H1 (cell line): ENCODE measurements around the gene ABCG5. TPM values are rescaled to one million over a fixed set of nuclear protein-coding genes. Genes with fewer than 3 reads are reported as not detected.

ENCODE experiments used
- CTCF ChIA-PET: fragments of 300-600 bp; sonication (Branson Sonifier 250); formaldehyde crosslinking; loops from one replicate; lab custom pipeline; 2021; ENCODE audit not compliant: partially characterized antibody; lab: Charles Lee
- POLR2A ChIA-PET: fragments of 300-600 bp; sonication (Branson Sonifier 250); formaldehyde crosslinking; loops from one replicate; lab custom pipeline; 2021; ENCODE audit warnings: inconsistent platforms; ENCODE audit not compliant: partially characterized antibody; lab: Charles Lee
- DNase-seq, 2 experiments: peaks; one replicate each; pipeline versions ENCODE4 v3.0.0 to v3.0.0-alpha.2; 2010 to 2022; ENCODE audit warnings: low spot score in 2 of 2, low read depth in 1 of 2, mixed read lengths in 1 of 2
- FAIRE-seq: peaks from 2 replicates; lab custom pipeline; 2011; peaks lifted over from hg19 to GRCh38; lab: Jason Lieb, UNC
- H2AFZ ChIP-seq: 2 replicates; pipeline ENCODE4 v1.8.1; 2012; ENCODE audit warnings: low read length, inconsistent platforms
- H2AK5ac ChIP-seq: 2 replicates; pipeline ENCODE4 v1.6.1; 2013; ENCODE audit warnings: low read depth, low read length
- H2BK120ac ChIP-seq: replicated peaks from 2 replicates; pipeline ENCODE3; 2013; ENCODE audit warnings: low read depth, low read length, inconsistent platforms
- H2BK12ac ChIP-seq: 2 replicates; pipeline ENCODE4 v1.6.1; 2013; ENCODE audit warnings: low read depth, low read length
- H2BK15ac ChIP-seq: 2 replicates; pipeline ENCODE4 v1.6.1; 2013; ENCODE audit warnings: low read length
- H2BK20ac ChIP-seq: 2 replicates; pipeline ENCODE4 v1.6.1; 2013; ENCODE audit warnings: low read length
- H2BK5ac ChIP-seq: 2 replicates; pipeline ENCODE4 v1.6.1; 2013; ENCODE audit warnings: low read depth, low read length
- H3K14ac ChIP-seq: 2 replicates; pipeline ENCODE4 v1.6.1; 2013; ENCODE audit warnings: inconsistent platforms; ENCODE audit not compliant: insufficient read length
- H3K18ac ChIP-seq: 2 replicates; pipeline ENCODE4 v1.6.1; 2013; ENCODE audit warnings: low read length; ENCODE audit errors: extremely low read depth
- H3K23ac ChIP-seq: 2 replicates; pipeline ENCODE4 v1.6.1; 2013; ENCODE audit warnings: inconsistent platforms; ENCODE audit not compliant: insufficient read length
- H3K23me2 ChIP-seq: 2 replicates; pipeline ENCODE4 v1.6.1; 2013; ENCODE audit warnings: low read depth, low read length
- H3K27ac ChIP-seq: 2 replicates; pipeline ENCODE4 v1.6.1; 2011; ENCODE audit warnings: low read depth, low read length, inconsistent platforms
- H3K27me3 ChIP-seq, 4 experiments: replicated peaks in 1 of 4; 1 replicate in 1 of 4; 2 replicates in 3 of 4; pipeline versions ENCODE4 v1.6.1 to v1.8.1; 2011 to 2013; ENCODE audit warnings: low read length in 3 of 4, mild to moderate bottlenecking in 3 of 4, inconsistent platforms in 2 of 4, mixed read lengths in 2 of 4, moderate library complexity in 1 of 4; ENCODE audit not compliant: control insufficient read depth in 3 of 4, insufficient read depth in 3 of 4; ENCODE audit errors: extremely low read depth in 1 of 4
- H3K36me3 ChIP-seq, 4 experiments: 2 replicates each; pipeline versions ENCODE4 v1.6.1 to v1.8.1; 2011 to 2013; ENCODE audit warnings: mild to moderate bottlenecking in 4 of 4, low read length in 3 of 4, moderate library complexity in 2 of 4, control low read depth in 1 of 4, inconsistent platforms in 1 of 4; ENCODE audit not compliant: insufficient read depth in 4 of 4, control insufficient read depth in 2 of 4
- H3K4ac ChIP-seq: replicated peaks from 2 replicates; pipeline ENCODE3; 2013; ENCODE audit warnings: low read length, low read depth, mixed read lengths, inconsistent platforms; ENCODE audit not compliant: insufficient read length
- H3K4me1 ChIP-seq, 4 experiments: replicated peaks in 1 of 4; 1 replicate in 1 of 4; 2 replicates in 3 of 4; pipeline versions ENCODE4 v1.6.1 to v1.8.1; 2011 to 2013; ENCODE audit warnings: low read length in 3 of 4, inconsistent platforms in 2 of 4, mixed read lengths in 1 of 4; ENCODE audit not compliant: insufficient read depth in 4 of 4, control insufficient read depth in 3 of 4
- H3K4me2 ChIP-seq, 2 experiments: 2 replicates each; pipeline versions ENCODE4 v1.6.1 to v1.8.1; 2011 to 2013; ENCODE audit warnings: low read depth in 2 of 2, low read length in 2 of 2, control low read depth in 1 of 2, inconsistent platforms in 1 of 2, mild to moderate bottlenecking in 1 of 2; ENCODE audit not compliant: insufficient read depth in 1 of 2
- H3K4me3 ChIP-seq, 4 experiments: fragments of 200-600, 300-600 bp in 1 of 4; sonication (generic), shearing (Covaris generic), sonication (Bioruptor Twin) in 1 of 4; 2 replicates each; pipeline versions ENCODE4 v1.5.1 to v1.8.1; 2011 to 2016; ENCODE audit warnings: low read length in 4 of 4, low read depth in 3 of 4, control low read depth in 2 of 4, inconsistent platforms in 2 of 4, mild to moderate bottlenecking in 2 of 4, mixed read lengths in 1 of 4, moderate library complexity in 1 of 4; ENCODE audit not compliant: insufficient read depth in 2 of 4; ENCODE audit errors: extremely low read depth in 1 of 4
- H3K56ac ChIP-seq: replicated peaks from 2 replicates; pipeline ENCODE3; 2013; ENCODE audit warnings: low read depth, mild to moderate bottlenecking, mixed read lengths, low read length, inconsistent platforms; ENCODE audit not compliant: insufficient read length
- H3K79me1 ChIP-seq: 2 replicates; pipeline ENCODE4 v1.6.1; 2013; ENCODE audit warnings: low read depth, low read length, control low read depth
- H3K79me2 ChIP-seq, 2 experiments: 2 replicates each; pipeline versions ENCODE4 v1.6.1 to v1.8.1; 2012 to 2013; ENCODE audit warnings: low read length in 2 of 2, mild to moderate bottlenecking in 2 of 2, inconsistent platforms in 1 of 2; ENCODE audit not compliant: insufficient read depth in 2 of 2, control insufficient read depth in 1 of 2
- H3K9ac ChIP-seq, 4 experiments: replicated peaks in 1 of 4; 1 replicate in 1 of 4; 2 replicates in 3 of 4; pipeline versions ENCODE4 v1.6.1 to v1.8.1; 2011 to 2013; ENCODE audit warnings: low read depth in 3 of 4, low read length in 3 of 4, control low read depth in 2 of 4, mild to moderate bottlenecking in 2 of 4, moderate library complexity in 2 of 4, inconsistent platforms in 1 of 4; ENCODE audit errors: extremely low read depth in 1 of 4
- H3K9me3 ChIP-seq, 2 experiments: 2 replicates each; pipeline versions ENCODE4 v1.6.1 to v1.8.1; 2012 to 2013; ENCODE audit warnings: mild to moderate bottlenecking in 2 of 2, moderate library complexity in 2 of 2, control low read depth in 1 of 2, inconsistent platforms in 1 of 2, low read depth in 1 of 2, low read length in 1 of 2, mixed read lengths in 1 of 2; ENCODE audit not compliant: insufficient read depth in 2 of 2
- H4K20me1 ChIP-seq, 2 experiments: replicated peaks in 1 of 2; 2 replicates each; pipeline versions ENCODE3 to v1.8.1; 2011 to 2013; ENCODE audit warnings: inconsistent platforms in 2 of 2, low read length in 2 of 2, mild to moderate bottlenecking in 1 of 2; ENCODE audit not compliant: insufficient read depth in 2 of 2, control insufficient read depth in 1 of 2
- H4K5ac ChIP-seq: 2 replicates; pipeline ENCODE4 v1.6.1; 2013; ENCODE audit warnings: low read length, low read depth, mixed read lengths, inconsistent platforms; ENCODE audit not compliant: insufficient read length
- H4K8ac ChIP-seq: 2 replicates; pipeline ENCODE4 v1.8.0; 2013; ENCODE audit warnings: mild to moderate bottlenecking, moderate library complexity, low read length, inconsistent platforms; ENCODE audit not compliant: insufficient read depth; ENCODE audit errors: extremely low read depth
- H4K91ac ChIP-seq: replicated peaks from 2 replicates; pipeline ENCODE3; 2013; ENCODE audit warnings: low read length, mixed read lengths, inconsistent platforms; ENCODE audit not compliant: insufficient read length
- ATF2 ChIP-seq: IDR thresholded peaks from 2 replicates; pipeline ENCODE4 v1.6.1; 2012; ENCODE audit warnings: low read length, inconsistent platforms
- CBX5 ChIP-seq: fragments of 300-800, 300-1000 bp; sonication (generic); IDR thresholded peaks from 2 replicates; pipeline ENCODE4 v1.7.1; 2016; ENCODE audit warnings: antibody characterized with exemption, low read length, low read depth
- CEBPB ChIP-seq: IDR thresholded peaks from 2 replicates; pipeline ENCODE4 v1.6.1; 2012; ENCODE audit warnings: low read depth, low read length
- MAFK ChIP-seq: IDR thresholded peaks from 2 replicates; pipeline ENCODE4 v1.6.1; 2012; ENCODE audit warnings: low read depth, mild to moderate bottlenecking, improper control_type of control experiment, low read length
- POLR2A ChIP-seq, 2 experiments: IDR thresholded peaks; 1 replicate in 1 of 2; 2 replicates in 1 of 2; pipeline ENCODE4 v1.6.1; 2011; ENCODE audit warnings: low read depth in 2 of 2, low read length in 2 of 2, mild to moderate bottlenecking in 2 of 2; ENCODE audit errors: control extremely low read depth in 1 of 2
- RAD21 ChIP-seq, 2 experiments: IDR thresholded peaks in 1 of 2; conservative IDR thresholded peaks in 1 of 2; 2 replicates each; pipeline ENCODE4 v1.6.1; 2011; ENCODE audit warnings: low read depth in 2 of 2, low read length in 2 of 2, improper control_type of control experiment in 1 of 2, inconsistent platforms in 1 of 2, mild to moderate bottlenecking in 1 of 2, moderate library complexity in 1 of 2
- RFX5 ChIP-seq: IDR thresholded peaks from 2 replicates; pipeline ENCODE4 v1.6.1; 2011; ENCODE audit warnings: low read depth, low read length, improper control_type of control experiment, borderline replicate concordance
- SIX5 ChIP-seq: IDR thresholded peaks from 2 replicates; pipeline ENCODE4 v1.6.1; 2011; ENCODE audit warnings: mild to moderate bottlenecking, low read depth, low read length
- SP4 ChIP-seq: IDR thresholded peaks from 2 replicates; pipeline ENCODE4 v1.6.1; 2012; ENCODE audit warnings: low read length, inconsistent platforms
- SUZ12 ChIP-seq: fragments of 200-600 bp; sonication (generic); IDR thresholded peaks from 2 replicates; pipeline ENCODE4 v1.6.1; 2012; ENCODE audit warnings: mild to moderate bottlenecking, inconsistent platforms, low read length, moderate library complexity, mixed read lengths
- TBP ChIP-seq: IDR thresholded peaks from 2 replicates; pipeline ENCODE4 v1.6.1; 2011; ENCODE audit warnings: low read depth, low read length, improper control_type of control experiment
- WGBS, 2 experiments: shearing (Covaris generic) in 1 of 2; methylation state at CpG; one replicate each; pipeline versions ENCODE4 v1.1.6 to v1.1.7; 2013 to 2015; ENCODE audit warnings: low lambda C conversion rate in 2 of 2, mixed read lengths in 2 of 2, inconsistent platforms in 1 of 2, low coverage in 1 of 2, missing lambda C conversion rate in 1 of 2; ENCODE audit not compliant: insufficient replicate concordance in 2 of 2, insufficient coverage in 1 of 2, insufficient read length in 1 of 2; ENCODE audit errors: extremely low coverage in 1 of 2, missing lambda C conversion rate in 1 of 2; 5-methylcytosine and 5-hydroxymethylcytosine counted together
- polyA plus RNA-seq, 7 experiments: library from polyadenylated mRNA; depleted of rRNA in 3 of 7; stranded (reverse) in 5 of 7; unstranded in 2 of 7; fragments of >200 nt in 5 of 7; fragments of 200-250 nt in 2 of 7; gene quantifications; 1 replicate in 5 of 7; 2 replicates in 1 of 7; 4 replicates in 1 of 7; pipeline versions ENCODE4 v1.2.1 to v1.2.3, GENCODE V29; 2011 to 2013; ENCODE audit warnings: missing spikeins in 2 of 7, mixed read lengths in 2 of 7
- total RNA-seq: library from RNA; stranded (reverse); fragmentation: NEBNext Ultra II Directional; extraction: Animal tissue kit (Norgen Biotek cat#: 25700); gene quantifications from 2 replicates; pipeline ENCODE4 v1.2.1, GENCODE V29; 2021
- TF ChIP-seq, protein P1 (sequence below): IDR thresholded peaks from 2 replicates; pipeline ENCODE4 v1.6.1; 2012; ENCODE audit warnings: inconsistent platforms

ABCG5 gene
- total and polyA plus RNA-seq, 2 of the 8 experiments (the other 6 are each of a cell fraction or from before 2014, with no cell fraction given): not detected

DNA sequence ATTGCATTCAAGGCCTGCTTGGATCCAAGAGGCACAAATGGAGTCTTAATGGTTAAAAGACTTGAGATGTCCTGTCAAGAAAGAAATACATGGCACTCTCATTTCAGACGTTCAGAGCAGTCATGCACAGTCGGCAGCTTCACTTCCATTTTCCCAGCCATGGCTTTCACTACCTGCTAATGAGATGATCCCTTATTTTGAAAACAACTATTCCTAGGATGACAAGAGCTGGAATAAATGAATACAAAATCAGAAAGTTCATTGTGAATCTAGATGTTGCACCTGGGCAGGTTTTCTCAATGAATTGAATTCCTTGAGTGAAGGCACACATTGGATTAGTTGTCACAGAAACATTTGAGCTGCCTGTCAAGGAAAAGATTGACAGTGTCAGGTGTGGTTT, 25.7 kb downstream of the ABCG5 start:
- H3K4me2 ChIP-seq: no peak overlapping the region
- no peak overlapping the region for H3K4me3 ChIP-seq
- no peak overlapping the region for H3K27ac ChIP-seq
- no peaks in the 10 kb centered on the region for H3K23me2 ChIP-seq
- no peaks in the 10 kb centered on the region for H3K9me3 ChIP-seq
- no peaks in the 10 kb centered on the region for H3K36me3 ChIP-seq
- no peak overlapping the region for H4K8ac ChIP-seq
- WGBS, 2 experiments: 84% methylated on average over 2 of the region's 2 CpGs; no CpG with 5 or more reads in 1 of the 2 experiments
- H2AK5ac ChIP-seq: no peak overlapping the region
- no peaks in the 10 kb centered on the region for H3K4me1 ChIP-seq
- no peaks in the 10 kb centered on the region for H3K27me3 ChIP-seq
- H3K9ac ChIP-seq: no peak overlapping the region
- H2BK15ac ChIP-seq: no peak overlapping the region
- H2BK5ac ChIP-seq: no peak overlapping the region
- H4K5ac ChIP-seq: no peak overlapping the region
- H4K20me1 ChIP-seq: no peaks in the 10 kb centered on the region
- no peak overlapping the region for H4K91ac ChIP-seq
- FAIRE-seq (no peak), DNase-seq (no peak)
- no peak overlapping the region for H3K56ac ChIP-seq
- no peak overlapping the region for H2BK20ac ChIP-seq
- H3K18ac ChIP-seq: no peak overlapping the region
- no peak overlapping the region for H2BK12ac ChIP-seq
- H3K14ac ChIP-seq: no peak overlapping the region
- H3K4ac ChIP-seq: no peak overlapping the region
- ChIA-PET POLR2A (no interaction called here), CTCF (interaction anchor here (2.6 kb wide), 1 partner anchor 14 kb away, joined by 13 read pairs; no protein-coding TSS in a partner anchor)
- H3K79me2 ChIP-seq: no peaks in the 10 kb centered on the region
- H3K23ac ChIP-seq: no peak overlapping the region
- H2BK120ac ChIP-seq: no peak overlapping the region
- no peak overlapping the region for H2AFZ ChIP-seq
- no peaks in the 10 kb centered on the region for H3K79me1 ChIP-seq
- TF ChIP-seq CEBPB (no peak), SUZ12 (no peak), RFX5 (no peak), CBX5 (no peak), ATF2 (no peak), RAD21 (IDR thresholded peaks at IDR 0.05 in 1 of 2, conservative IDR thresholded peaks at IDR 0.05 in 1 of 2; ENCODE audit: low read depth in 2 of 2, low read length in 2 of 2) (no peak), SP4 (no peak), MAFK (no peak), POLR2A (IDR thresholded peaks at IDR 0.05; ENCODE audit: control extremely low read depth in 1 of 2, low read depth in 2 of 2, low read length in 2 of 2) (no peak), SIX5 (no peak), TBP (no peak)
- TF ChIP-seq, protein P1, sequence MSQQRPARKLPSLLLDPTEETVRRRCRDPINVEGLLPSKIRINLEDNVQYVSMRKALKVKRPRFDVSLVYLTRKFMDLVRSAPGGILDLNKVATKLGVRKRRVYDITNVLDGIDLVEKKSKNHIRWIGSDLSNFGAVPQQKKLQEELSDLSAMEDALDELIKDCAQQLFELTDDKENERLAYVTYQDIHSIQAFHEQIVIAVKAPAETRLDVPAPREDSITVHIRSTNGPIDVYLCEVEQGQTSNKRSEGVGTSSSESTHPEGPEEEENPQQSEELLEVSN: no peak
